ENCODE results near the gene TNFRSF8. TPM values are rescaled to one million over a fixed set of nuclear protein-coding genes. Genes with fewer than 3 reads are reported as not detected.

The TNFRSF8 gene
- total and polyA plus RNA-seq, 7 donors, result 0.25 to 0.86 (median 0.49) TPM

GRCh38 chr1:12159816-12160215 lies 96.7 kb downstream of the TNFRSF8 start:
- WGBS, 3 donors, result 89 to 95% (median 92%) methylated on average over 7 of the region's 7 CpGs
- Histone ChIP-seq H3K4me3 (no peak overlapping the region), H3K27me3 (ENCODE audit: insufficient read depth in 3 of 3, low read length in 2 of 3) (no peaks in the 10 kb centered on the region), H3K9me3 (no peaks in the 10 kb centered on the region), H3K36me3 (ENCODE audit: insufficient read depth in 1 of 2, low read depth in 1 of 2) (no peaks in the 10 kb centered on the region), H3K27ac (no peak overlapping the region), H3K4me1 (peaks cover 18% of the 10 kb centered on the region)
- TF ChIP-seq CTCF (IDR thresholded peaks at IDR 0.05), result no peak
- intact Hi-C loops (cut with DNase I), result no loop called here
- DNase-seq, result no peak
- ATAC-seq, result no peak

GRCh38 chr1:12161324-12161661 lies 98.2 kb downstream of the TNFRSF8 start:
- 62 to 72% (median 69%) methylated on average over 2 of the region's 2 CpGs for WGBS, 3 donors
- peaks cover 18% of the 10 kb centered on the region for H3K4me1 ChIP-seq
- DNase-seq (no peak), ATAC-seq (peak in 1 of 4 donors; percentile 5)
- no peaks in the 10 kb centered on the region for H3K36me3 ChIP-seq (ENCODE audit: insufficient read depth in 1 of 2, low read depth in 1 of 2)
- no peak for TF ChIP-seq CTCF (IDR thresholded peaks at IDR 0.05)
- H3K27me3 ChIP-seq (ENCODE audit: insufficient read depth in 3 of 3, low read length in 2 of 3), result no peaks in the 10 kb centered on the region
- intact Hi-C loops (cut with DNase I), result no loop called here
- H3K9me3 ChIP-seq, result no peaks in the 10 kb centered on the region
- H3K27ac ChIP-seq, result peak overlapping the region; percentile 54
- no peak overlapping the region for H3K4me3 ChIP-seq

- intact Hi-C loops (cut with DNase I), result no loop called here
- ATAC-seq (peak; percentile 85 to 93 (median 92)), DNase-seq (peak; percentile 86 to 91)
- Histone ChIP-seq H3K36me3 (ENCODE audit: insufficient read depth in 1 of 2, low read depth in 1 of 2) (no peaks in the 10 kb centered on the region), H3K27me3 (ENCODE audit: insufficient read depth in 3 of 3, low read length in 2 of 3) (peaks cover 0 to 5% (median 0%) of the 10 kb centered on the region in 3 donors), H3K4me3 (no peak overlapping the region), H3K9me3 (no peaks in the 10 kb centered on the region), H3K4me1 (peaks cover 18% of the 10 kb centered on the region), H3K27ac (peak overlapping the region; percentile 54)
- WGBS, 3 donors, result 22 to 32% (median 29%) methylated on average over 9 of the region's 9 CpGs
- no peak for TF ChIP-seq CTCF (IDR thresholded peaks at IDR 0.05)
These were observed 98.8 kb downstream of the TNFRSF8 start for GRCh38 chr1:12161662-12162458.

- no peak for ATAC-seq
- H3K9me3 ChIP-seq, result no peaks in the 10 kb centered on the region
- 91 to 94% (median 91%) methylated on average over 11 of the region's 11 CpGs for WGBS, 3 donors
- intact Hi-C loops (cut with DNase I), result no loop called here
- no peak for DNase-seq
- peaks cover 0 to 12% (median 2%) of the 10 kb centered on the region in 3 donors for H3K27me3 ChIP-seq (ENCODE audit: insufficient read depth in 3 of 3, low read length in 2 of 3)
- peaks cover 18% of the 10 kb centered on the region for H3K4me1 ChIP-seq
- H3K36me3 ChIP-seq (ENCODE audit: insufficient read depth in 1 of 2, low read depth in 1 of 2), result no peaks in the 10 kb centered on the region
- H3K4me3 ChIP-seq, result no peak overlapping the region
- TF ChIP-seq CTCF (IDR thresholded peaks at IDR 0.05), result no peak
- H3K27ac ChIP-seq, result peak overlapping the region; percentile 54
These were observed 99.5 kb downstream of the TNFRSF8 start for GRCh38 chr1:12162459-12163137.
